Retinal pigment epithelial cell (primary cell): ENCODE measurements around the gene ADAM12.
"Not testable (repeated sequence)": the region's sequence is repeated elsewhere in the genome, so short reads cannot be mapped to it uniquely, and the experiment has no call there.

Source experiments
- DNase-seq: peaks from one replicate; pipeline ENCODE4 v3.0.0-alpha.2; 2010; ENCODE audit warnings: low read depth
- H3K4me3 ChIP-seq: 2 replicates; pipeline ENCODE4 v1.5.1; 2011; ENCODE audit warnings: mild to moderate bottlenecking, low read length, control low read depth, moderate library complexity
- CTCF ChIP-seq: conservative IDR thresholded peaks from 2 replicates; pipeline ENCODE4 v1.5.1; 2011; ENCODE audit warnings: low read depth, low read length, control low read depth, inconsistent platforms

ADAM12 gene

DNA sequence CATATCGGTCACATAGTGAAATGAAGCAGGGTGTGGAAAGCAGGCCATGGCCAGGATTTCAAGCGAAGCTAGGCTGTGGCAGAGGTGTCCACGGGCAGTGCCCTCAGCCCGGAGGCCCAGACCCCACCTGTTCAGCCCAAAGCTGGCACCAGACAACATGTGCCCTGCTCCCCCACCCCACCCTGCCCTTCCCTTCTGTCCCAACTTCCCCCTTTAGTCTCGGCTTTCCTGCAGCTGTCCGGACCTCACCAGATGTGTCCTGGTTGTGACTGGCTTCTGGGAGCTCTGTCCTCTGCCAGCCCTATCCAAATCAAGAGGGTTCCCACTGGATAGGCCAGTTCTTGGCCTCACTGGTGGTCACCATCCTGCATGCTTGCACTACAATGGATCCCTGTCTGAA is 37.3 kb downstream of the ADAM12 start:
- no peak for DNase-seq
- TF ChIP-seq CTCF, result no peak
- no peak overlapping the region for H3K4me3 ChIP-seq

- DNase-seq, result peak; percentile 69
- TF ChIP-seq CTCF, result no peak
Observed at GRCh38 chr10:126350216-126350992, 37.9 kb downstream of the ADAM12 start.

DNA sequence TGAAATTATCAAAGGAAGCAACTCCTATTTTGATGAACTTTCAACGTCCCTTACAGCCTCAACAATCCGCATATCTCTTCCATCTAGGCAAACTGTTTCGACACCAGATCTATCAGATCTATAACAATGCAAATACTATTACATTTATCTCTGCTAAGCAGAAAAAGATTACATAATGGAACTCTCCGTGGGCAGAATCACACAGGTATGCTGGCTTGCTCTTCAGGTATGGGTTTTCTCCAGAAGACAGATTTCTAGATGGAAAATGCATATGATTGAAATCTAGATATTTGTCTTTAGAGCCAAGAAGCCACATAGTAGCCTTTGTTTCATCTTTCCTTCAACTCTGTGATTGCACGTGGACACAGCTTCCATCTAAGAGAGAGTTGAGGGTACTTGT is 38.6 kb downstream of the ADAM12 start:
- no peak for TF ChIP-seq CTCF
- no peak for DNase-seq
- H3K4me3 ChIP-seq, result no peak overlapping the region

More at GRCh38 chr10:126350216-126350992, 37.9 kb downstream of the ADAM12 start:
- no peak overlapping the region for H3K4me3 ChIP-seq

- H3K4me3 ChIP-seq, result no peak overlapping the region
- no peak for TF ChIP-seq CTCF
- no peak for DNase-seq
Observed at GRCh38 chr10:126349101-126349500, 39.2 kb downstream of the ADAM12 start.

GRCh38 chr10:126343496-126343895 is 44.8 kb downstream of the ADAM12 start:
- not testable (repeated sequence) for DNase-seq, H3K4me3 ChIP-seq

DNA sequence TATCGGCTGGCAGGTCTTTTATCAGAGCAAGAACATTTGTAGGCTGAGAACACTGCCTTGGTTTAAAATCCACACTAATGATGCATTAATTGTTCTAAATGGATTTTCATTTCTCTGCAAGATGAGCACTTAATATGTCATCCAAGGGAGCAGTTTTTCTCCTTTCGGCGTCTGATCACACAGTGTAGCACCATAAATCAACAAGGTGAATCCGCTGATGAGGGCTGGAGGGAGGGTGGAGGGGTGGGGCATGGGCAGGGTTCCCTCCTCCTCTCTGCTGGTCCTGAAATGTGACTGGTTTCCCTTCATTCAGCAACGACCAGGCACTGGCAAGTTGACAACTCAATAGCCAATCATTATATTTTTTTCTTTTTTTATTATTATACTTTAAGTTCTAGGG is 45.6 kb downstream of the ADAM12 start:
- TF ChIP-seq CTCF, result no peak
- no peak overlapping the region for H3K4me3 ChIP-seq
- no peak for DNase-seq

DNA sequence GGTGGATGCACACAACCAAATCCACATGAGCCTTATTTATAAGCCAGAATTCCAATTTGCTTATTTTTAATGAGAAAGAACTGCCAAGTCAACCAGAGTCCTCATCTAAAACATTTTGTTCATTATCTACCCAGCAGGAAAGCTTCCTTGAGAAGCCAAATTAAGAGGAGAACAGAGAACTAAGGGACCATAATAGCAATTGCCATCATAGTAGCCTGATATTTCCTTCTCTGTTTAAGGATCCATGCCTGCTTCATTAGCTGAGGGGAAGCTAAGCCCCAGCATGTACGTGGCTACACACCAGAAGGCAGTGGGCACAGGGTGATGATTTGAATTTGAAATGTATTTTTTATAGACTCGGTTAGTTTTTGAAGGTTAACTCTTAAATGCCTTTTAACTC is 46.8 kb downstream of the ADAM12 start:
- DNase-seq, result no peak
- no peak overlapping the region for H3K4me3 ChIP-seq
- no peak for TF ChIP-seq CTCF
